Middle frontal gyrus (tissue), 1 donor: ENCODE data around the gene ZNF672.
"Not testable (repeated sequence)": the region's sequence is repeated elsewhere in the genome, so short reads cannot be mapped to it uniquely, and the experiment has no call there.

Source experiments
- DNase-seq: peaks from one replicate; pipeline ENCODE4 v3.0.0-alpha.2; 2015; ENCODE audit warnings: low spot score; ENCODE audit errors: extremely low spot score

ZNF672 gene

DNA sequence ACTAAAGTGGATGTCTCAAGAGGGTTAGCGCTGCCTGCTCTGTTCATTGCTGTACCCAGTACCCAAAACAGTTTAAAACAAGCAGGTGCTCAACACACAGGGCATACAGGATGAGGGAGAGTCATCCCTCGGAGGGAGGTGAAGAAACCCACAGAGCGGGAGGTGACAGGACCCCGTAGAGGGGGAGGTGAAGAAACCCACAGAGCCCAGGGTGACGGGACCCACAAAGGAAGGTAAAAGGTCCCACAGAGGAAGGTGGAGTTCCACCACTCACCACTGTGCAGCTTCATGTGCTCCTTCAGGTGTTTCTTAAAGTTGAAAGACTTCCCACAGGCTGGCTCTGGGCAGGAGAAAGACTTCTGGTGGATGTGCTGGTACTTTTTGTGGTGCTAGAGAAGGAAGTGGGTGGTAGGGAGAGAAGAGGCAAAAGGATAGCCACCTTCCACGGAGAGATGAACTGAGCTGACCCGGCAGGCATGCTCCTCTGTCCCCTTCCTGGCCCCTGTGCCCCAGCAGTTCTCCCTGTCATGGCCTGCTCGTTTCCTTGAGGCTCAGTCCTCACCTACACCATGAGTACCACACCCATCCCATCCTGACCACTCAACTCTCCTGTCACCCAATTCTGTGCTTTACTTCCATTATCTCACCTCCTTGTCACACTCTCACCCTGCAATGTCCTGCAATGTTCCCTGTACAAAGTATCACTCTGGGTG, 15.8 kb downstream of the ZNF672 start:
- DNase-seq: no peak

- no peak for DNase-seq
Observed at GRCh38 chr1:248855580-248855979, 17.6 kb downstream of the ZNF672 start.

DNA sequence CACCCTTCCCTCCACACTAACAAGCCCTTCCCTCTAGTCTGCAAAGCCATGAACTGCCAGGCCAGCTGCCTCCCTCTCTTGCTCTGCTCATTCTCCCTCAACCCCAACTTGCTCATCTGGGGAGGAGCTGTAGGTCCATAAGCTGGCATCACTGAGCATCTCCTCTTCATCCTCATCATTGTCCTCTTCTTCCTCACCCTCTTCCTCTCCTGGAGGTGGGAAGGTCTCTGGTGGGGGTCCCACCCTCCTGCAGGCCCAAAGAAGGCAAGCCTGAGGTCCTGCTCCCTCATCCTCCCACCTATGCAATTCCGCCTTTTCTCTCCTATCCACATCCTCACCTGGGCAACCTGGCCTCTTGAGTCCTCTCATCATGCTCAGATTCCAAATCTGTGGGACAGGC, 18.2 kb downstream of the ZNF672 start:
- DNase-seq: no peak

DNA sequence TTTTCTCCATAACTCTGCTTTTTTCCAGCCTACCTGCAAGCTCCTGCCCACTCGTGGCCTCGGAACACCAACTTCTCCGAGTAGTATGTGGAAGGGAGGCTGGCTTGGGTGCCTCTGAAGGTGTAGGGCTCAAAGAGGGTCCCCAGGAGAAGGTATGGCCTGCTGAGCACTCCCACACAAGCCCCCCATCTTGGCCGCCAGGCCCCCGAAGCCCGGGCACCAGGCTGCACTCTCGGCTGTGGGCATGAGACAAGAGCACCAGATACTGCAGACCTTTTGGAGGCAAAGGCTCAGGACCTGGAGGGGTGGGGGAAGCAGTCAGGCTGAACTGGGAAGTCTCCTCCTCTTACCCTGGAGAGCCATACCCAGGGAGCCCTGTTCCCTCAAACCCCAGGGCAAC, 19.2 kb downstream of the ZNF672 start:
- DNase-seq: no peak

GRCh38 chr1:248857749-248858095, 19.7 kb downstream of the ZNF672 start:
- DNase-seq: no peak

GRCh38 chr1:248858096-248858890, 20.3 kb downstream of the ZNF672 start:
- DNase-seq: no peak

DNA sequence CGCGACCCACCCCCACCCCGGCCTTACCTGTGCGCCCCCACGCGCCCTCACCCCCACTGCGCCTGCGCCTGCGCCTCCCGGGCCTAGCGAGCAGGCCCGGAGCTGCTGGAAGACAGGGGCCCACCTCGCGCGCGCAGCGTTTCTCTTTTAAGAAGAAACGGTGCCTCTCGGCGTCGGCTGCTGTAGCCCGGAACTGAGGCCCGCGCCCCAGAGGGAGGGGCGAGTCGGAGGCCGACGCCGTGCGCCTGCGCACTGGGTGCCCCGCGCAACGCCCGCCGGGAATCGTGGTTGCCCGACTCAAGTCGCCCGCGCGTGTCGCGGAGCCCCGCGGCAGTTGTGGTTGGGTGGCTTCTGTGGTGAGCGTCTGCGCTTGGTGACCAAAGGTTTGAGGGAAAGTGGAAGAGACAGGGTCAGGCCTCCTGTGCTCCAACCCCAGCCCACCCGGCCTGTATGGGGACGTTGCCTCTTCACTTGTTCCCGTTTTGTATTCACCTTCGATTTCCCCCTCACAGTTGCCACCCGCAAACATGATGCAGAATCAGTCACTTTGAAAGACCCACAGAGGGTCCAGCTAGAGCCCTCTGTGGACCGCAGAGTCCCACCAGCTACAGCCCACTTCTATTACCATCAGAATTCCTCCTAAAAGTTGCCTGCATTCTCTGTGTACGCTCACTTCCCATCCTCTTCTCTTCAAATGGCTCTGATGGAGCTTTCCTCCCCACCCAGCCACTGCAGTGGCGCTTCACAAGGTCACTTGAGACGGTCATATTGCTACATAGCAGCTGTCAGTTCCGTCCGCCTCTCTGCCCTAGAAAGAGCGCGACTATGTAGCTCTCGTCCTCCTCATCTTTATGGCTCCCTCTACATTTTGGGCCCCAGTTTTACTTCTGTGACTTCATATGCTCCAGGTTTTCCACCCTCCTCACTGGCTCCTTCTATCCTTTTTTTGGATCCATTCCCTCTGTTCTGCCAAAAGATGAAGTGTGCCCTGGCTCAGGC, 21.2 kb downstream of the ZNF672 start, which contains the start of gene ZNF692:
Gene ZNF692, minus strand, starts transcription at position 195 of the 999 bp plus-strand sequence. CDS start 776 bp downstream, outside the sequence.
- peak; percentile 94 for DNase-seq

DNA sequence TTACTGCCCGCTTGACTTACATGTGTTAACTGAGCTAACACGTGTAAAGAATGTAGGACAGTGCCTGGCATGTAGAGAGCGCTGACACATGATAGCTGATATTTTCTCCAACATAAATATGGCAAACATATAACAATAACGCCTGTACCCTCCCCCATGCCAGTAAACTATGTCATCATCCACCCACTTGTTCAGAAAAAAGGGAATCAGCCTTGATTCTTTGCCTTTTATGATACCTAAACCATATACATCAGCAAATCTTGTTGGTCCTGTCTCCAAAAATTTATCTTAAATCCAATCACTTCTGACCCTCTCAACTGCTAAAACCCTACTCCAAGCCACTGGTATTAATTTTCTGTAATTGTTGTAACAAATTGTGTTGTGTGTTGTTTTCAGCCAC, 22.0 kb downstream of the ZNF672 start:
- DNase-seq: no peak

- DNase-seq: no peak
Observed at GRCh38 chr1:248861616-248862015, 23.6 kb downstream of the ZNF672 start.

DNA sequence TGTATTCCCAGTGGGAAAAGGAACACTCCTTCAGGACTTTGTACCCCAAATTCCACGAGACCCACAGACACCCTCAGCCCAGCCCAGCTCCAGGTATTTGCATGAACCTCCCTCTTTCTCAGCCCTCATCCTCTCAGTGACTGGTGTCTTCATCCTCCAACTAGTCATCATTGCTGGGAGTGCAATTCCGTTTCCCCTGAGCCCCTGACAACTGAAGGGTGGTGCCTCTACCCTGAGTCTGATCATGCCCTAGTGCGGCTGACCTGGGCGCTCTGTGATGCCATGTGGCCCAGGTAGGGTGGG, 24.6 kb downstream of the ZNF672 start:
- DNase-seq: no peak

- DNase-seq: peak; percentile 18
Observed at GRCh38 chr1:248862998-248863881, 25.2 kb downstream of the ZNF672 start.

DNA sequence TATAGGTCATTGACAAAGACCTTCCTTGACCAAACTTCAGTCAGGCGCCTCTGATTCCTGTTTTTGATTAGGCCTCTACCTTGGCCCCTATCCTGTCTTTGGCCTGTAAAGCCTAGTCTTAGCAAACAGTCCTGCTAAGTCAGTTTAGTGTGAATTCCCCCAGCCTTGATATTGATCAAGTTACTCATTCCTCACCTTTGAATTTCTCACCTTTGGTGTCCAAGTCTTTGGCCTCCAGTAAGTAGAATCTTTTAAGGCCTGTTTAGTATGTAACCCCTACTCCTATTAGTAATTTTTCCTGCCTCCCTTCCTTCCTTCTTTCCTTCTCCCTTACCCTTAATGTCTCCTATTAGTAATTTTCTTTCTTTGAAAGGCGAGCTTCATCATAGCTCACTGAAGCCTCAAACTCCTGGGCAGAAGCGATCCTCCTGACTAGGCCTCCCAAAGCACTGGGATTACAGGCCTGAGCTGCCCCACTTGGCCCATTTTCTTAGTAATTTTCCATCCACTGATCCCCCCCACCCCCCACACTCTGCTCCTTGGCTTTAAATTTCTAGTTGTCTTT, 33.9 kb downstream of the ZNF672 start:
- DNase-seq: no peak

DNA sequence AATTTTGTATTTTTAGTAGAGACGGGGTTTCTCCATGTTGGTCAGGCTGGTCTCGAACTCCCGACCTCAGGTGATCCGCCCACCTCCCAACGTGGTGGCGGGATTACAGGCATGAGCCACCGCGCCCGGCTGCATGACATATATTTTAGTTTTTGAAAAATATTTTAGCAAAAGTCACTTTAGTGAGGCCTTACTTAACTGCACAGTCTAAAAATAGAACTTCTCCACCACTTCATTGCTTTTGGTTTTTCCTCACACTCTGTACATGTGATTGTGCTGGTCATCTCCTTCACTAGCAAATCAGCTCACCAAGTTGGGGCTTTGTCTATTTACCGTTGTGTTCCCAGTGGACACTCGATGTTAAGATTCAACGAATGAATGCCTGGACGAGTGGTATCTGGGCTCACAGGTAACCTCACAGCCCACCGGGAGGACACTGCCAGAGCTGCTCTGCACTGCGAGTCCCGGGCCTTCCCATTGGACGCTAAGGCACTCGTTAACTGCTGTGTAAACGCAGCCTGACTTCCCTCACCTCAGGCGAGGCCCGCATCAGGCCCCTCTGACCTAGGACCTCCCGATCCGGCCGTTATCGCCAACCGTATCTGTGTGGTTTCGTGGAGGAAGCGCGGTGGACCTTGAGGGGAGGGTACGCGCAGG, 34.9 kb downstream of the ZNF672 start:
- DNase-seq: peak; percentile 17

DNA sequence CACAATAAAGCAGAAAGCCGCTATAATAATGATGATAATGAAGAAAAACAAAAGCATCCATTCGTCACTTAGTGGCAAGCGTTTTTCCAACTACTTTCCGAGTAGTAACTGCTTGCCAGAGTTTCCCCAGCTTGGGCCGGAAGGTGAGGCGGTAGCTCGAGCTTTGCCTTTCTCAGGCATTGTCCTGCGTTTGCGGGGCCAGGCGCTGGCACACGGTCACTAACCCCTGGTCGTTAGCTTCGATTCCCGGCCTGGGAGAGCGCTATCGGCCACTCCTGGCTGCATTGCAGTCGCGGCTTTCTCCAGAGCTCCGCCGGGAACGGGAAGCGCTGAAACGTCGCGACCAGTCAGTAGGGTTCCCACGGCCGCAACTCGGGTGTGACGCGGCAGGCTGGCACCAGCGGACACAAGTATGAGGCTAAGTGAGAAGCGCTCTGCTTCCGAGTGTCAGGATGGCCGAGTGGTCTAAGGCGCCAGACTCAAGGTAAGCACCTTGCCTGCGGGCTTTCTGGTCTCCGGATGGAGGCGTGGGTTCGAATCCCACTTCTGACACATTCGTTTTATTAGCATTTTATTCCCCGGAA, 35.5 kb downstream of the ZNF672 start:
- DNase-seq: peak; percentile 96

- peak; percentile 78 for DNase-seq
Observed at GRCh38 chr1:248873993-248874533, 36.0 kb downstream of the ZNF672 start.

DNA sequence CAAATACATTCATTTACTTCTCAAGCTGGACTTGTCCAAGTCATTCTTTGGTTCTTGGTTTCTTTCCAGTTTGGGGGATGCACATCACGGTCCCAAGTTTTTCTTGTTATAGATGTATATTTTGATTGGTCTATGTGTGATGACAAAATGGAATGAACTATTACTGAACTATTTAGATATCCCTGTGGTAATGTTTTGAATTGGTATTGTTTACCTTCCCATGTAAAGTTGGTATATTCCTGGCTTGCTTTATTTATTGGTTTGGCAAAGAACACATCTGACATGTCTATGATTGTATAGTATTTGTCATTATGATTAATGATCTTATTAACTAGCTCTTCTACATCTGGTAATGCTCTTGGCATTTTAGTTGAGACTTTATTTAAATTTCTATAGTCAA, 43.2 kb downstream of the ZNF672 start:
- no peak for DNase-seq

GRCh38 chr1:248882427-248882826, 44.4 kb downstream of the ZNF672 start:
- DNase-seq: not testable (repeated sequence)

DNA sequence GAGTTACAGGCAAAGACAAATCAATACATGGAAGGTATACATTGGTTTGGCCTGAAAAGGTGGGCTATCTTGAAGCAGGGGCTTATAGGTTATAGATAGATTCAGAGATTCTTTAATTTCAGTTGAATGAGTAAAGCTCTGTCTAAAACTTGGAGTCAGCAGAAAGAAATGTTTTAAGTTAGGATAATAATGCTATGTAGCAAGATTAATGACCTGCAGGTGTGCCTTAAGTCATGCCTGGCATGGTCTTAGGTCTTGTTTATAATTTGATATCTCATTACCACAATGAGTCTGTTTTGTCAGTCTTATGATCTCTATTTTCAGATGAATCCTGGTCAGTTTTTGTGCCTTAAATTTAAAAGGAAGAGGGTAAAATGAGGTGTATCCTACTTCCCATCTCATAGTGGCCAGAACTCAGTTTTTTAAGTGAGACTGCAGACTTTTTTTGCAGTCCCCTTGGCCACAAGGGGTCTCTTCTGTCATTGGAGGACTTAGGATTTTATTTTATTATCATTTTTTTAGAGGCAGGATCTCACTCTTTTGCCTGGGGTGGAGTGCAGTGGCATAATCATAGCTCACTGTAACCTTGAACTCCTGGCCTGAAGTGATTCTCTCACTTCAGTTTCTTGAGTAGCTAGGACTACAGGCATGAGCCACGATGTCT, 46.7 kb downstream of the ZNF672 start:
- DNase-seq: no peak

- DNase-seq: no peak
Observed at GRCh38 chr1:248885646-248886045, 47.6 kb downstream of the ZNF672 start.
